ENCODE data around the gene AGPAT3.

DNA sequence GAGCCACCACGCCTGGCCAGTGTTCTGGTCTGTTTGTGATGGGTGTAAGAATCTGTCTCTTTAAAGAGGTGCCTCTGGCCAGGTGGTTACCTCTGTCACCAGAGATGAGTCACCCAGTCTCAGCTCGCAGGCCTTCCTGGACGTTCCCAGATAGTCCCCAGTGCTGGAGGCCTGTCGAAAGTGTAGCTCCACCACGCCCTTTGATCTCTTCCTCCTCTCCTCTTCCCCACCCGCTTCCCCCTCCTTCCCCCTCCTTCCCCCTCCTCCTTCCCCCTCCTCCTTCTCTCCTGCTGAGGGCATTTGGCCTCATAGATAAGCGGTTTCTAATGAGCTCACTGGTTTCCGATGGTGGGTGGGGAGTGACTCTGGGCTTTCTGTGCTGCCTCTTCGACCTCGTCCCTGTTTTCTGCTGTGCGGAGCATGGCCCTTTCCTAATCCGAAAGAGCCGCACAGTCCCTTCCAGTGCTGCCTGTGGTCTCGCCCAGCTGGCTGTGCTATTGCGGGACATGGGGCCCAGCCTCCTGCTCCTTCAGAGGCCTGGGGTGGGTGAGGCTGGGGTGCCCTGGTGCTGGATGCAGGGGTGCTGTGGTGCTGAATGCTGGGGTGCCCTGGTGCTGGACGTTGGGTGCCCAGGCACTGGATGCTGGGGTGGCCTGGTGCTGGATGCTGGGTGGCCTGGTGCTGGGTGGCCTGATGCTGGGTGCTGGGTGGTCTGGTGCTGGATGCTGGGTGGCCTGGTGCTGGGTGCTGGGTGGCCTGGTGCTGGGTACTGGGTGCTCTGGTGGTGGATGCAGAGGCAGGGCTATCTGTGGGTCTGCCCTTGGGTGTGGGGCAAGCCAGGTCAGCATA, 19.2 kb downstream of the AGPAT3 start:
- TF ChIP-seq, protein P1, sequence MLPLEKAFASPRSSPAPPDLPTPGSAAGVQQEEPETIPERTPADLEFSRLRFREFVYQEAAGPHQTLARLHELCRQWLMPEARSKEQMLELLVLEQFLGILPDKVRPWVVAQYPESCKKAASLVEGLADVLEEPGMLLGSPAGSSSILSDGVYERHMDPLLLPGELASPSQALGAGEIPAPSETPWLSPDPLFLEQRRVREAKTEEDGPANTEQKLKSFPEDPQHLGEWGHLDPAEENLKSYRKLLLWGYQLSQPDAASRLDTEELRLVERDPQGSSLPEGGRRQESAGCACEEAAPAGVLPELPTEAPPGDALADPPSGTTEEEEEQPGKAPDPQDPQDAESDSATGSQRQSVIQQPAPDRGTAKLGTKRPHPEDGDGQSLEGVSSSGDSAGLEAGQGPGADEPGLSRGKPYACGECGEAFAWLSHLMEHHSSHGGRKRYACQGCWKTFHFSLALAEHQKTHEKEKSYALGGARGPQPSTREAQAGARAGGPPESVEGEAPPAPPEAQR (tag by site-specific recombination; IDR thresholded peaks at IDR 0.05), result no peak
- TF ChIP-seq, protein P2, sequence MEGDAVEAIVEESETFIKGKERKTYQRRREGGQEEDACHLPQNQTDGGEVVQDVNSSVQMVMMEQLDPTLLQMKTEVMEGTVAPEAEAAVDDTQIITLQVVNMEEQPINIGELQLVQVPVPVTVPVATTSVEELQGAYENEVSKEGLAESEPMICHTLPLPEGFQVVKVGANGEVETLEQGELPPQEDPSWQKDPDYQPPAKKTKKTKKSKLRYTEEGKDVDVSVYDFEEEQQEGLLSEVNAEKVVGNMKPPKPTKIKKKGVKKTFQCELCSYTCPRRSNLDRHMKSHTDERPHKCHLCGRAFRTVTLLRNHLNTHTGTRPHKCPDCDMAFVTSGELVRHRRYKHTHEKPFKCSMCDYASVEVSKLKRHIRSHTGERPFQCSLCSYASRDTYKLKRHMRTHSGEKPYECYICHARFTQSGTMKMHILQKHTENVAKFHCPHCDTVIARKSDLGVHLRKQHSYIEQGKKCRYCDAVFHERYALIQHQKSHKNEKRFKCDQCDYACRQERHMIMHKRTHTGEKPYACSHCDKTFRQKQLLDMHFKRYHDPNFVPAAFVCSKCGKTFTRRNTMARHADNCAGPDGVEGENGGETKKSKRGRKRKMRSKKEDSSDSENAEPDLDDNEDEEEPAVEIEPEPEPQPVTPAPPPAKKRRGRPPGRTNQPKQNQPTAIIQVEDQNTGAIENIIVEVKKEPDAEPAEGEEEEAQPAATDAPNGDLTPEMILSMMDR (tag by site-specific recombination; IDR thresholded peaks at IDR 0.05), result no peak
- no peak for TF ChIP-seq ZNF146 (tag by site-specific recombination; IDR thresholded peaks at IDR 0.05)
- no peak for TF ChIP-seq ZNF623 (tag by site-specific recombination; IDR thresholded peaks at IDR 0.05)
- TF ChIP-seq SALL2 (tag by site-specific recombination; IDR thresholded peaks at IDR 0.05; ENCODE audit: borderline replicate concordance), result no peak
